HG03025 (cell line): ENCODE data around the gene TMC5.
"Not testable (repeated sequence)": the region's sequence is repeated elsewhere in the genome, so short reads cannot be mapped to it uniquely, and the experiment has no call there.

Experiments used
- ATAC-seq: cut with Tn5 transposase; IDR thresholded peaks from one replicate; pipeline ENCODE4 v1.9.1; 2021; ENCODE audit warnings: mild to moderate bottlenecking, moderate library complexity; ENCODE audit not compliant: unreplicated experiment, low FRiP score

TMC5 gene

GRCh38 chr16:19417640-19418039 is at the start of gene TMC5:
TSS of gene TMC5 (plus strand) at chr16:19417883. CDS start at chr16:19440039, 22,156 bp downstream.
- ATAC-seq = no peak

DNA sequence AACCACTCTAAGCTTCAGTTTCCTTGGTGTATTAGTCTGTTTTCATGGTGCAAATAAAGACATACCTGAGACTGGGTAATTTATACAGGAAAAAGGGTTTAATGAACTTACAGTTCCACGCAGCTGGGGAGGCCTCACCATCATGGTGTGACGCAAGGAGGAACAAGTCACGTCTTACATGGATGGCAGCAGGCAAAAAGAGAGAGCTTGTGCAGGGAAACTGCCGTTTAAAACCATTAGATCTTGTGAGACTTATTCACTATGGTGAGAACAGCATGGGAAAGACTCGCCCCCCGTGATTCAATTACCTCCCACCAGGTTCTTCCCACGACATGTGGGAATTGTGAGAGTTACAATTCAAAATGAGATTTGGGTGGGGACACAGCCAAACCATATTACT is 45.1 kb upstream of the TMC5 start:
- ATAC-seq = not testable (repeated sequence)

DNA sequence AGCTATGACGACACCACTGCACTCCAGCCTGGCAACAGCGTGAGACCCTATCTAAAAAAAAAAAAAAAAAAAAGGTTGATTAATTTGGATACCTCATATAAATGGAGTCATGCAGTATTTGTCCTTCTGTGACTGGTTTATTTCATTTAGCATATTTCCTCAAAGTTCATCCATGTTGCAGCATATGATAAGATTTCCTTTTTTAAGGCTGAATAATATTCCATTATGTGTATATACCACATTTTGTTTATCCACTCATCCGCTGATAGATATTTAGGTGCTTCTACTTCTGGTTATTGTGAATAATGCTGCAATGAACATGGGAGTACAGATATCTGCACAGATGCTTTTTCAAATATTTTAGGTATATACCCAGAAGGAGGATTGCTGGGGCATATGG is 43.3 kb upstream of the TMC5 start:
- no peak for ATAC-seq

DNA sequence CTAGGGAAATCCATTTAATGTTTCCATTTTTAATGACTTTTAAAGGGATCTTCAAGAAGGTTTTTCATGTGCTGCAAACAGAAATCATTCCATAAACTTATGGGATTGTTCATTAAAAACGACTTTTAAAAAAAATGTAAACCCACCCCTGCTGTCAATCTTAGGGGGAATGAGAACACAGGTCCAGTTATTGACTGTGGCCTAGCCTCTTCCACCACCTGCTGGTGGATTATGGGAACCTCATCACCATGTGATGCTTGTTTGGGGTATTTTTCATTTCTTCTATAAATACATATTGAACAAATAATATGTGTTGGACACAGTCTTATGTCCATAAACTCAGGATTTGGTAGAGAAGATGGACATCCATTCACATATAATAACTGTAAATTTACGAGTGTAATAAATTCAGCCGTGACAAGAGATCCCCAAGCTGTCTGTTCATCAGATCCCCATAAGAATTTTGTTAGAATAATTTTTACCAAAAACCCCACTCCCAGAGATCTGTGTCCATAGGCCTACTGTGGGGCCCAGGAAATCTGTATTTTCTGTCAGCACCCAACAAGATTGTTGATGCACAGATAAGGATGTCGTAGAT is 42.0 kb upstream of the TMC5 start:
- no peak for ATAC-seq

- ATAC-seq = no peak
Observed at GRCh38 chr16:19377864-19378263, 39.8 kb upstream of the TMC5 start.

- ATAC-seq = no peak
Observed at GRCh38 chr16:19378511-19378910, 39.2 kb upstream of the TMC5 start.

GRCh38 chr16:19379838-19380237 is 37.8 kb upstream of the TMC5 start:
- ATAC-seq = no peak

DNA sequence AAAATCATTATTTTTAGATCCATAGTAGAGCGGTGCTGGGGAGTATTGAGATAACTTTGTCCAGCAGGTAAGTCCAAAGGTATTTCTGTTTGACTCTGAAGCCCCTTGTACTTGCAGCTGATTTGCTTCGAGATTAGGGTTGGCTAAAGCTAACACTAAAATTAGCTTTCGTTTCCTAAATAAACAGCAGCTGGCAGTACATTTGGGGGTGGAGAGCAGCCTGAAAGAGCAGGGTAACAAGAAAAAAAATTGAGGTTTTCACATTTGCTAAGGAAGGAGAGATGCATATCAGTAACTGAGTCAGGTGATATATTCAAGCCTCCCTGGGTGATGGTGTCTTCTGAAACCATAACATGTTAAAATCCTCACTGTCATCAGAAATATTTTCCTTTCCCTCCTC is 37.4 kb upstream of the TMC5 start:
- no peak for ATAC-seq

GRCh38 chr16:19382084-19382801 is 35.4 kb upstream of the TMC5 start:
- no peak for ATAC-seq

- no peak for ATAC-seq
Observed at GRCh38 chr16:19382887-19383816, 34.5 kb upstream of the TMC5 start.

DNA sequence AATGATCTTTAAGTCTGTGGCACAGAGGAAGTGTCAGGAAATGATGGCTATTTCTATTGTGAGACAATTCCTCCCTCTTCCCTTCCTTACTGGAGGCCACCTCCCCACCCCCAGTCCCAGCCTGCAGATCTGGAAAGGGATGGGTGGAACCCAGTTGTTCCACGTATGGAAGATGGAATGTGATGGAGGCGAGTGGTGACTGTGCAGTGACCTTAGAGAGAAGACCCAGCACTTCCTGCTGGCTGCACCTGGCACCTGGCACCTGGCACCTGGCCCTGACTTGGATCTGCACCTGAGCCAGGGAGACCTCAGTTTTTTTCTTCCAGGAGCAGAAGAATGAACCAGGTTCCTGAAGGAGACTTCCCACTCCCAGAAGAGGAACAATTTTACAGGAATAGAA is 33.0 kb upstream of the TMC5 start:
- ATAC-seq = no peak

DNA sequence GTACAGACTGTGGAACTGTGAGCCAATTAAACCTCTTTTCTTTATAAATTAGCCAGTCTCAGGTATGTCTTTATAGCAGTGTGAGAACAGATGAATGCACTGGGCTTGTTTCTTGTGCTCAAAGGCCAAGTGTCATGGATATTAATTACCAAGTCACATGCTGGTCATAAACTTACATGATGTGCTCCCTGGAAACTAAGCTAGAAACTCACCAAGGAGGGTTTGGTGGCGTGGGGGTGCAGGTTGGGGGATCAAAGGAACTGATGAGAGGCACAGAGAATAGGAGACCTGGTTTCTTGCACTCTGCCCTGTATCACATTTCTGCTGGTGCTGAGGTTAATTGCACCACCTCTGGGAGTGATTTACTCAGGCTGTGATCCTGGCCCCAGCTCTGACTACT is 31.2 kb upstream of the TMC5 start:
- ATAC-seq = no peak

DNA sequence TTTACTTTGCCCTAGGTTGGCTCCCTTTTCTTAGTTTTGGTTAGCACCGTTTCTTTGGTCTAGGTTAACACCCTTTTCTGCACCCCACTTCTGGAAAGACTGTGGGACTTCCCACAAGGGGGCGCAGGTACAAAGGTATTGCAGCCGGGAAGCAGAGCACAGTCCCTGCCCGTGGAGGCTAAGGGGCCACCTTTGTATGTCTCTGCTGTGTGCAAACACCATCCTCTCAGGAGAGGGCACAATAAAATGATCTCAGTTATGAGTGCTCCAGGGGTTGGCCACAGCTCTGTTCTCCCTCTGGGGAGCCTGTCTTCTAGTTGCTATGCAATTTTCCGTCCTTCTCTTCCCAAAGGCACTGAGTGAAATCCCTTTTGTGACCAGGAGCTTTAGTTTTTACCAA is 28.4 kb upstream of the TMC5 start:
- ATAC-seq = no peak

GRCh38 chr16:19391185-19391776 is 26.4 kb upstream of the TMC5 start:
- ATAC-seq = not testable (repeated sequence)

GRCh38 chr16:19392352-19392751 is 25.3 kb upstream of the TMC5 start:
- ATAC-seq = no peak

DNA sequence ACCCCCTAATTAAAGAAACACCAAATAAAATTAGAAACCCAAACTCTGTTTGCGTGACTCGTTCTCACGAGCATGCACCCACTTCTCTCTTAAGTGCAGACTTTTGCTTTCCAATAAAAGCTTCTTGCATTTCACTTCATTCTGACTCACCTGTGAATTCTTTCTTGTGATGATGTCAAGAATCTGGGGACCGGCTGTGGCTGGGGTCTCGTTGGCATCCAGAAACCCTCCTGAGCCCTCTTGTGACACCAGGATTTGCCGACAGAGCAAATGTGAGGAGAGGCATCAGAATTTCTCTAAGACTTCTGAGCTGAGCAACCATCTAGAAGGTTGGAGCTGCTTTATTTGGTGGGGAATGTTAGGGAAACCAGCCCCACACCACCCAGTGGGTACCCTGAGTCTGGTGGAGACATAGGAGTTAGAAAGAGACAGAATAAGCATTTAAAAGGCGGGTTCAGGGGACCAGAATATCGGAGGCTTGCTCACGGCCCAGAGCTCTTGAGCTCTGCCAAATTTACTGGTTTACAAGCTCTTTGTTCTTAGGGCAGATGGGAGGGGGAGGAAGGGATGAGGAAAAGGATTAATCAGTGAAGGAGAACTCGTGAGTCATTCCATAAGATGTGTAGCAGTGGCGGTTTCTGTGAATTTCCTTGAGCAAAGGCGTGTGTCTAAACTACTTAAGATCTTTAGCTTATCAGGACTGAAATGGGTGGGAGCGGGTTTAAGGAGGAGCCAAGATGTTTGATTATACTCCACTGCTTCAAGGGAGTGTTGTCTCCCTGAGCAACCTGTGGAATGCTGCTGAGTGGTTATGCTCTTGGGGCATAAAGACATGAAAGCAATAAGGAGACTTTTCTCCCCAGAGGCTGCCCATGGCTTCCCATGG is 24.2 kb upstream of the TMC5 start:
- no peak for ATAC-seq

- ATAC-seq = not testable (repeated sequence)
Observed at GRCh38 chr16:19395646-19396267, 21.9 kb upstream of the TMC5 start.

GRCh38 chr16:19396555-19397011 is 21.1 kb upstream of the TMC5 start:
- no peak for ATAC-seq

- ATAC-seq = not testable (repeated sequence)
Observed at GRCh38 chr16:19397373-19397772, 20.3 kb upstream of the TMC5 start.
